ENCODE measurements around the gene MROH2B.
"Not testable (repeated sequence)": the region's sequence is repeated elsewhere in the genome, so short reads cannot be mapped to it uniquely, and the experiment has no call there.

MROH2B gene

GRCh38 chr5:41071242-41071641 lies at the start of gene MROH2B:
MROH2B (minus strand) TSS chr5:41071342; CDS start chr5:41070852, 490 bp downstream.
- no peak for DNase-seq

GRCh38 chr5:41120600-41120999 lies 49.5 kb upstream of the MROH2B start:
- no peak for DNase-seq

- no peak for DNase-seq
Measured at GRCh38 chr5:41118177-41118576, 47.0 kb upstream of the MROH2B start.

GRCh38 chr5:41115281-41115680 lies 44.1 kb upstream of the MROH2B start:
- peak; percentile 69 for DNase-seq

- no peak for DNase-seq
Measured at GRCh38 chr5:41112486-41113455, 41.6 kb upstream of the MROH2B start.

- DNase-seq = no peak
Measured at GRCh38 chr5:41109186-41109585, 38.0 kb upstream of the MROH2B start.

GRCh38 chr5:41102341-41102740 lies 31.2 kb upstream of the MROH2B start:
- no peak for DNase-seq

- DNase-seq = no peak
Measured at GRCh38 chr5:41097642-41098041, 26.5 kb upstream of the MROH2B start.

- DNase-seq = no peak
Measured at GRCh38 chr5:41095324-41096101, 24.4 kb upstream of the MROH2B start.

GRCh38 chr5:41094871-41095270 lies 23.7 kb upstream of the MROH2B start:
- DNase-seq = no peak

- DNase-seq = no peak
Measured at GRCh38 chr5:41093803-41094202, 22.7 kb upstream of the MROH2B start.

GRCh38 chr5:41087461-41087860 lies 16.3 kb upstream of the MROH2B start:
- DNase-seq = no peak

- no peak for DNase-seq
Measured at GRCh38 chr5:41083306-41083705, 12.2 kb upstream of the MROH2B start.

GRCh38 chr5:41071975-41072374 lies 833 bp upstream of the MROH2B start:
- DNase-seq = no peak

- DNase-seq = no peak
Measured at GRCh38 chr5:41067714-41068568, 3.2 kb downstream of the MROH2B start.

- no peak for DNase-seq
Measured at GRCh38 chr5:41065691-41066335, 5.3 kb downstream of the MROH2B start.

GRCh38 chr5:41057940-41058339 lies 13.2 kb downstream of the MROH2B start:
- DNase-seq = no peak

- no peak for DNase-seq
Measured at GRCh38 chr5:41057231-41057630, 13.9 kb downstream of the MROH2B start.

- no peak for DNase-seq
Measured at GRCh38 chr5:41048986-41049385, 22.2 kb downstream of the MROH2B start.

GRCh38 chr5:41043109-41043747 lies 27.9 kb downstream of the MROH2B start:
- no peak for DNase-seq

GRCh38 chr5:41032973-41033372 lies 38.2 kb downstream of the MROH2B start:
- no peak for DNase-seq

- not testable (repeated sequence) for DNase-seq
Measured at GRCh38 chr5:41022600-41022999, 48.5 kb downstream of the MROH2B start.
